ENCODE data around the gene PEX19.

DNA sequence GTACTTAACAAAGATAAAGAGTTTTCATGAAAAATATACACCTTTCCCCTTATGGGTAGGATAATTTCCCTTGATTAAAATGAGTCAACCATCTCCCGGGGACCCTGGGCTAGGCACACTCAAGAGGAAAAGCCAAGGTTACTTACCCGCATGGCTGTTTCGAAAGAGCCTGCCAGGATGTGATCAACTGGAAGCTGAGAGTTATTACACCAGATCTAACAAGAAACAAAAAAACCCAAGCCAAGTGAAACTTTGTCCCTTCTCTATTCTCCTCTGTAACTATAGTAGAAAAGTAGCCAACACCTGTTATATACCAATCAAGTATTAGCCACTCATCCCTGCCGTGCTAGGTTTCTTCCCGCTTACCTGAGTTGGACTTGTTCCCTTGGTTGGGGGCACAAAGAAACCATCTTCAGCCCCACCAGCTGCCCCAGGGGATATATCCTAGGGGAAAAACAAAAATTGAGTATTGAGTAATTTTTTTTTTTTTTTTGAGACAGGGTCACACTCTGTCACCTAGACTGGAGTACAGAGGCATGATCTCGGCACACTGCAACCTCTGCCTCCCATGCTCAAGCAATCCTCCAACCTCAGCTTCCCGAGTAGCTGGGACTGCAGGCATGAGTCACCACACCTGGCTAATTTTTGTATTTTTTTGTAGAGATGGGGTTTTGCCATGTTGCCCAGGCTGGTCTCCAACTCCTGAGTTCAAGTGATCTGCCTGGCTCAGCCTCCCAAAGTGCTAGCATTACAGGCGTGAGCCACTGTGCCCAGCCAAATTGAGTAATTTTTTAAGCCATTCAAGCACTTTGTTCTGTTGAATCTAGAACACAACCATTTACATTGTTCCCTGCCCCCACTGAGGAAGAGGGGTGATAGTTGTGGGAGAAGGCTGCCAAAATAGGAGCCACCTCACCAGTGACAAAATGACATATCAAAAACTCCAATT lies 8.4 kb upstream of the PEX19 start:
- TF ChIP-seq, protein P1, sequence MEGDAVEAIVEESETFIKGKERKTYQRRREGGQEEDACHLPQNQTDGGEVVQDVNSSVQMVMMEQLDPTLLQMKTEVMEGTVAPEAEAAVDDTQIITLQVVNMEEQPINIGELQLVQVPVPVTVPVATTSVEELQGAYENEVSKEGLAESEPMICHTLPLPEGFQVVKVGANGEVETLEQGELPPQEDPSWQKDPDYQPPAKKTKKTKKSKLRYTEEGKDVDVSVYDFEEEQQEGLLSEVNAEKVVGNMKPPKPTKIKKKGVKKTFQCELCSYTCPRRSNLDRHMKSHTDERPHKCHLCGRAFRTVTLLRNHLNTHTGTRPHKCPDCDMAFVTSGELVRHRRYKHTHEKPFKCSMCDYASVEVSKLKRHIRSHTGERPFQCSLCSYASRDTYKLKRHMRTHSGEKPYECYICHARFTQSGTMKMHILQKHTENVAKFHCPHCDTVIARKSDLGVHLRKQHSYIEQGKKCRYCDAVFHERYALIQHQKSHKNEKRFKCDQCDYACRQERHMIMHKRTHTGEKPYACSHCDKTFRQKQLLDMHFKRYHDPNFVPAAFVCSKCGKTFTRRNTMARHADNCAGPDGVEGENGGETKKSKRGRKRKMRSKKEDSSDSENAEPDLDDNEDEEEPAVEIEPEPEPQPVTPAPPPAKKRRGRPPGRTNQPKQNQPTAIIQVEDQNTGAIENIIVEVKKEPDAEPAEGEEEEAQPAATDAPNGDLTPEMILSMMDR (IDR thresholded peaks at IDR 0.05) = no peak
- no peak for TF ChIP-seq POLR2A (IDR thresholded peaks at IDR 0.05; ENCODE audit: low read depth)

Measured in esophagus muscularis mucosa (tissue), 3 donors.